SK-N-MC (cell line): Measurements from ENCODE around the gene ACOX1.
A peak's percentile ranks its signal among the peaks of the same experiment; 100 is the strongest.

Experiments used
- DNase-seq: peaks from one replicate; pipeline ENCODE4 v3.0.0-alpha.2; 2011; ENCODE audit warnings: low read depth, low spot score
- H3K27ac ChIP-seq: fragments of 200-600 bp; sonication (generic); 2 replicates; pipeline ENCODE4 v1.5.1; 2016; ENCODE audit warnings: mixed run types
- H3K36me3 ChIP-seq: fragments of 200-600 bp; sonication (generic); 2 replicates; pipeline ENCODE4 v1.6.1; 2017; ENCODE audit warnings: antibody characterized with exemption, low read length, mixed read lengths; ENCODE audit not compliant: insufficient read depth
- H3K4me3 ChIP-seq: fragments of 200-600 bp; sonication (generic); 2 replicates; pipeline ENCODE4 v1.5.1; 2016
- H3K9ac ChIP-seq: fragments of 200-600 bp; sonication (generic); 2 replicates; pipeline ENCODE4 v1.8.0; 2017; ENCODE audit warnings: mixed run types, mixed read lengths; ENCODE audit not compliant: insufficient read length
- H3K9me3 ChIP-seq: fragments of 200-600 bp; sonication (generic); 2 replicates; pipeline ENCODE4 v1.6.1; 2017; ENCODE audit warnings: low read depth, mild to moderate bottlenecking, antibody characterized with exemption, low read length, moderate library complexity, mixed read lengths
- EZH2 ChIP-seq: fragments of 200-600 bp; sonication (generic); IDR thresholded peaks from one replicate; pipeline ENCODE4 v1.6.1; 2017; ENCODE audit warnings: antibody characterized with exemption
- FOXP2 ChIP-seq: optimal IDR thresholded peaks from 2 replicates; pipeline ENCODE3; 2011; ENCODE audit warnings: mild to moderate bottlenecking, moderate library complexity; ENCODE audit not compliant: insufficient read depth; ENCODE audit errors: extremely low read length, control extremely low read depth
- POLR2AphosphoS5 ChIP-seq: IDR thresholded peaks from 2 replicates; pipeline ENCODE4 v1.6.1; 2012; ENCODE audit warnings: mild to moderate bottlenecking, low read depth, low read length, borderline replicate concordance

The ACOX1 gene

DNA sequence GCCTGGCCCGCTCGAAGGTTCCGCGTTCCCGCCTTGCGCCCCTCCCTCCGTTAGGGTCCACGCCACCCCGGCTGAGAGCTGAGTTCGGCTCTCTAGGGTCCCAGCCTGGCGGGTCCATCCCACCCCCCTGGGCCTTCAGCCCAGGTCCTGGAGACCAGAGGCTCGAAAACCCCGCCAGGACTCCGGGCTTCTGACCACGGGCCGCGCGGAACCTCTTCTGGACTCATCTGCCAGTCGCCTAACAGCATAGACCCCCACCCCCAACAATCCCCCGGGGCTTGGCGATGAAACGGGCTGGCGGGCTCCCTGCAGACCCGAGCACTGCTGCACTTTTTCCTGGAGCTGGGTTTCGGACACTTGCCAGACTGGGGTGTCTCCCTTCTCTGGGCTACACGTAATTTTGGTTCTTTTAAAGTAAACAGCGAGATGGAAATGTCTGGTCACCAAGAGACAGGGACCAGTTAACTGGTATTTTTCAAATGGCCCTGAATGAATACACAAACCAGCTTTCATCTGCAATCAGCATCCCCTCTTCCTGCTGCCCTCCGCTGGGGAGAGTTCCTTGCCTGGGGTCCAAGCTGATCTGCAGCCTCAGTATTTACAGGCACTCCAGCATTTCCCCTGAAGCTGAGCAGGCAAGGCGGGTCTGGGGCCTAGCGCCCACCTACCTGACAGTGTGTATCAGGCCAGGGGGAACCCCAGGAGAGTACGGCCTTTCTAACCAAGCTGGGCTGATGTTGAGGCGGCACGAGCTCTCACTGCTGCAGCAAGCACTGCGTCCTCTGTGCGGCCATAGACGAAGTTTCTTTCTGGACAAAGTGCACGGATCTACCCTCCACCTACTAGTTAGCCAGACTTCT, 81.6 kb downstream of the ACOX1 start:
- DNase-seq: no peak
- Histone ChIP-seq H3K9me3 (no peaks in the 10 kb centered on the region), H3K4me3 (peak overlapping the region; percentile 91), H3K36me3 (peaks cover 28% of the 10 kb centered on the region; the same call in 1 of the 2 replicates), H3K27ac (peak overlapping the region; percentile 68), H3K9ac (peak overlapping the region; percentile 88)
- no peak for TF ChIP-seq FOXP2

DNA sequence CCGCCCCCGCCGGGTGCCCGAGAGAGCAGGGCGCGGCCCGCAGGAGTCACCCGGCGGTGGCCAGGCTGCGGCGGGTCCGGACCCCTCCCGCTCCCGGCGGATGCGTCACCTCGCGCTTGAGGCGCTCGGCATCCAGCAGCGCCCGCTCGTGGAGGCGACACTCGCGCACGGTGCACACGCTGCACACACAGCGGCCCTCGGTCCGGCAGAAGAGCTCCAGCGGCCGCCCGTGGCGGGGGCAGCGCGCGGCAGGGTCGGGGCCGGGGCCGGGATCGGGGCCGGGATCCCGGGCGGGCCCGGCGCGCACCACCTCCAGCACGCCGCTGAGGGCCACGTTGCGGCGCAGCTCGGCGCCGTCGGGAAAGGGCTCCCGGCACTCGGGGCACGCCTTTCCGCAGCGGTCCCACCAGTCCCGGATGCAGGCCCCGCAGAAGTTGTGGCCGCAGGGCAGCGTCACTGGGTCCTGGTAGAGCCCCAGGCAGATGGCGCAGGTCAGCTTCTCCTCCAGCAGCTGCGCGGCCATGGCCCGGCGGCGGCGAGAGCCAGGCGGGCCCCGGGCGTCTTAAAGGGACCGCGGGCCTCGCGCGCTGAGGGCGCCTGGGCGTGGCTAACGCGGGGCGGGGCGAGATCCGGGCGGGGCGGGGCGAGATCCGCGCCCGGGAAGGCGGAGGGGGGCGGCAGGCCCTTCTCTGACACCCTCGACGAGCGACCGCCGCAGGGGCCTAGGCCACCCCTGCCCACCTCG, 82.4 kb downstream of the ACOX1 start, which contains the start of gene TRIM65:
TRIM65 (minus strand) TSS at position 537 of the 745 bp plus-strand sequence; CDS start at position 523, 14 bp downstream.
- H3K27ac ChIP-seq: peak within 1 kb of the TSS; percentile 68
- H3K4me3 ChIP-seq: peak within 1 kb of the TSS; percentile 91
- peaks cover 23% of the 10 kb centered on the region; the same call in 1 of the 2 replicates for H3K36me3 ChIP-seq
- no peak for TF ChIP-seq EZH2
- peak; percentile 90 for TF ChIP-seq POLR2AphosphoS5
- peak within 1 kb of the TSS; percentile 88 for H3K9ac ChIP-seq
- DNase-seq: no peak
- no peaks in the 10 kb centered on the region for H3K9me3 ChIP-seq

DNA sequence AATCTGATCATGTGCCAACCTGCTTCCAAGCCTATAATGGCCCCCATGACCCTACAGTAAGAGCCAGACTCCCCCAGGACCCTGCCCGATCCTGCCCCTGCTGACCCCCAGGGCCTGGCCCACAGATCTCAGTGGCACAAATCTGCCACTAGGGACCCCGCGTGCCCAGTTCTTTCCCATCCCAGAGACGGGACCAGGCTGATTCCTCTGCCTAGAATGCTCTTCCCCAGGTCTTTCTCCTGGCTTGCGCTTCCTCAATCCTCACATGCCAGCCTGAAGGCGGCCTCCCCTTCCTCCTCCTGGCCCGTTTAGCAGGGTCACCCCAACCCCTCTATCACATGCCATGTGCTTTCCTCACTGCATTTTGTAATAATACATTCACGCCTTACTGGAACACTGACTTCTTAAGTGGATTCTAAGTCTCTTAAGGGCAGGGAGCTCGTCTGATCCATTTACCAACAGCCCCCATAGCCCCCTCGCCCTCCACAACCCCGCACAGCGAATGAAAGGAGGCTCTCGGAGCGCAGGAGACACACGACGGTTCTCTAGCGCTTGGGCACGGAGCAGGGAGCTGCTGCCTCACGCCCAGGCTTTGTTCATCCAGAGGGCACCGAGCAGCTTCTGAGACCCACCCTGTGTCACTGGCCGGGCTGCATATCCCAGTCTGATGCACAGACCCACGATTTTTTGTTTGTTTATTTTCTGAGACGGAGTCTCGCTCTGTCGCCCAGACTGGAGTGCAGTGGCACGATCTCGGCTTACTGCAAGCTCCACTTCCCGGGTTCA, 83.4 kb downstream of the ACOX1 start:
- Histone ChIP-seq H3K4me3 (peak overlapping the region; percentile 91), H3K36me3 (peaks cover 13% of the 10 kb centered on the region; the same call in 1 of the 2 replicates), H3K9ac (peak overlapping the region; percentile 88), H3K9me3 (no peaks in the 10 kb centered on the region), H3K27ac (no peak overlapping the region)
- TF ChIP-seq POLR2AphosphoS5 (no peak; the same call in 1 of the 2 replicates), FOXP2 (no peak), EZH2 (no peak)
- DNase-seq: no peak

DNA sequence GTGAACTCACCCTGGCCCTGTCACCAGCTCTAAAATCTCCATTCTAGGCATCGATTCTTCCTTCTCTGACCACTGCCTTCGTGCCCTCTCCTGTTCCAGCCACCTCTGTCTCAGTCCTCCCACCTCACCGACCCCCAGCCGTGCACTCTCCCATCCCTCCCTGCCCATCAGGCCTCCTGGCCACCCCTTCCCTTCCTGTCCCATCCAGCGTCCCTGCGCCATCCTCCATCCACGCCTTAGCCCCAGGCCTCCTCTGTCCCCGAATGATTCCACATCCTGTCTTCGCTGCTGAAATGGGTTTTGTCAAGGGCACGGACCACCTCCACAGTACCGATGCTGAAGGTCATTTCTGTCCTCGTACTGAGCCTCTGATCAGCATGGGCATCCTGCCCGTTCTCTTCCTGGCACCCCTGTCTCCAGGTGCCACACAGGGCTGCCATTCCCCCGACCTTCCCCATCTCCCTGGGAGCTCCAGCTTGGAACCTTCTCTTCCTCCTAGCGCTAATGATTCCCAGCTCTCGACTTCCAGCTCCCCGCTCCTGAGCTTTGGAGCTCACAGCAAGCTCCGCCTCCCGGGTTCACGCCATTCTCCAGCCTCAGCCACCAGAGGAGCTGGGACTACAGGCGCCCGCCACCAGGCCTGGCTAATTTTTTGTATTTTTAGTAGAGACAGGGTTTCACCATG, 84.8 kb downstream of the ACOX1 start:
- no peak overlapping the region; the same call in 1 of the 2 replicates for H3K27ac ChIP-seq
- no peak overlapping the region for H3K4me3 ChIP-seq
- H3K36me3 ChIP-seq: peaks cover 3% of the 10 kb centered on the region; the same call in 1 of the 2 replicates
- no peak overlapping the region for H3K9ac ChIP-seq
- DNase-seq: no peak
- no peaks in the 10 kb centered on the region for H3K9me3 ChIP-seq
- TF ChIP-seq FOXP2: no peak
- TF ChIP-seq POLR2AphosphoS5: no peak
- no peak for TF ChIP-seq EZH2

DNA sequence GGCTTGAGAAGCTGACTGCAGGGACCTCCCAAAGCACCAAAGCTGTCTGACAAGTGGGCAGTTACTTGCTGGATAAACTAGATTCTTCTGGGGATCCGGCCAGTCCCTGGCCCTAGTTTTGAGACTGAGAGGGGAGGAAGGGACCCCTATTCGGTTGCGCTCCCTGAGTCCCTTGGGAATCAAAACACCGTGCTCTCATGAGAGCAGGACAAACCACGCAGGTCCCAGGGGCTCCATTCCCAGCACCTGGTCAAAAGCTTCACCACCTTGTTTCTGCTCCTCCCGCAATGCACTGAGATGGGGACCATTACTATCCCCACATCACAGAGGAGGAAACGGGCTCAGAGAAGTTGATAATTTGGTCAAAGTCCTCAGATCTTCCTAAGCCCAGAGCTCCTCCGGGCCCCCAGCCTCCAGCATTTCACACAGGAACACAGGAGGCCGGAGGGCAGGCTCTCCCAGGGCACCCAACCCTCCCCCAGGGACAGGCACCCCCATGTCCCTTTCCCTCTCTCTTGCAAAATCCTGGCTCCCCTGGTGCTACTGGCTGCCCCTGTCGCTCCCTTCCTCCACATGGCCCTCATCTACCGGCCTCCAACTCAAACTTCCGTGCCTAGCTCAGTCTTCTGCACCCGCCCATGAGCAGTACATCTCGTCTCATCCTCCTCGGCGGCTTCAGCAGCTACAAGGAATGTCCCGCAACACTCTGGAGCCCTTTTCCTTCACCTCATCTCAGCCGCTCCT, 85.5 kb downstream of the ACOX1 start:
- H3K9ac ChIP-seq: no peak overlapping the region
- no peak overlapping the region; the same call in 1 of the 2 replicates for H3K27ac ChIP-seq
- H3K9me3 ChIP-seq: no peaks in the 10 kb centered on the region
- no peak overlapping the region for H3K4me3 ChIP-seq
- no peak for TF ChIP-seq EZH2
- no peak for TF ChIP-seq FOXP2
- no peak; the same call in 1 of the 2 replicates for TF ChIP-seq POLR2AphosphoS5
- DNase-seq: no peak
- no peaks in the 10 kb centered on the region; the same call in 1 of the 2 replicates for H3K36me3 ChIP-seq

DNA sequence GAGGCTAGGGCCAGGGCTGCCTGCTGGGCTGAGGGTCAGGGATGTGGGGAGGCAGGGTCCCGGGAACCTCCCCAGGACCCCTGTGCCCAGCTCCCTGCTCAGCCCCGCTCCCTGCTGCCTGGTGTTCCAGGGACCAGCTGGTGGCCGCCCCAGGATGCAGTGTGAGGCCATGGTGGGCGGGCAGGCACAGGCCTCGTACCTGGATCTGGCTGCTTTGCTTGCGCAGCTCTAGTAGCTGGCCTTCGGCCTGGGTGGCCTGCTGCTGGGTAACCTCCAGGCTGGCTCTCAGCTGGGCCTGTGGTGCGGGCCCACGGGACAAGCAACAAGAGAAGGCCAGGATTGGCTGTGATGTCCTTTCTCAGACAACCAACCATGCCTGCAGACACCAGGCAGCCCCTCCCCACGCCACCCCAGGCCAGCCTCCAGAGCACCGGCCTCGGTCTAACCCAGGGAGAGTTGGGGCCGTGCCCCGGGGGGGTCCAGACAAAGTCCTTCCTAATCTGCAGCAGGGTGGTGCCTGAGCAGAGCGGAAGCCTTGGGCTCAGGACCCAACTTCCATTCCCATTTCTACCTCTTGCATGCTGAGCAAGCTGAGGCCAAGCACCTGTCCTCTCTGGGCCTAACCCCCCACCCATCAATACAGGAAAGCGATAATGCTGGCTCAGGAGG, 86.3 kb downstream of the ACOX1 start:
- Histone ChIP-seq H3K9me3 (no peaks in the 10 kb centered on the region), H3K27ac (no peak overlapping the region), H3K4me3 (no peak overlapping the region), H3K36me3 (no peaks in the 10 kb centered on the region; the same call in 1 of the 2 replicates), H3K9ac (no peak overlapping the region)
- TF ChIP-seq EZH2: no peak
- TF ChIP-seq FOXP2: no peak
- DNase-seq: no peak
